OCI-LY3 (cell line): Measurements from ENCODE around the gene PHYKPL.

Experiments
- EZH2phosphoT487 ChIP-seq: fragments of 200-600 bp; shearing (Covaris generic); IDR thresholded peaks from 2 replicates; pipeline ENCODE4 v1.6.1; 2018; ENCODE audit warnings: antibody characterized with exemption, mixed run types, low read depth
- TF ChIP-seq, protein P1 (sequence below): fragments of 200-600, 300-600 bp; sonication (generic); IDR thresholded peaks from 2 replicates; pipeline ENCODE4 v1.5.1; 2014; ENCODE audit warnings: antibody characterized with exemption, low read length, low read depth

DNA sequence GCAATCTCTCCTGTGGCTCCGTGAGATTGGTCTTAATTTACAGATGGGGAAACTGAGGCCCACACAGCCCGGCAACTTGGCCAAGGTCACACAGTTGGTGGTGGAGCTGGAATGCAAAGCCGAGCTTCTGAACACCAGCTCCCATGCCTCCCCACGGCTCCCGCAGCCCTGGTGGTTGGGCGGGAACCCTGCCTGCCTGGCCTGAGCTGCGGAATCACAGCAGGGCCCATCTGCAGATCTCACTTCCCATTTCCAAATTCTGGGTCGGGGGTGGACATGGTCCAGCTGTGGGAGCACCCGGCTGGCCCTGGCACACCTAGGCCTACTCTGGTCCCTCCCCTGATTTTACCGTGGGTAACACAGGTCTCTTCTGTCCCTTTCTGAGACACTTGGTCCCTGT, 35.3 kb upstream of the PHYKPL start:
- TF ChIP-seq, protein P1, sequence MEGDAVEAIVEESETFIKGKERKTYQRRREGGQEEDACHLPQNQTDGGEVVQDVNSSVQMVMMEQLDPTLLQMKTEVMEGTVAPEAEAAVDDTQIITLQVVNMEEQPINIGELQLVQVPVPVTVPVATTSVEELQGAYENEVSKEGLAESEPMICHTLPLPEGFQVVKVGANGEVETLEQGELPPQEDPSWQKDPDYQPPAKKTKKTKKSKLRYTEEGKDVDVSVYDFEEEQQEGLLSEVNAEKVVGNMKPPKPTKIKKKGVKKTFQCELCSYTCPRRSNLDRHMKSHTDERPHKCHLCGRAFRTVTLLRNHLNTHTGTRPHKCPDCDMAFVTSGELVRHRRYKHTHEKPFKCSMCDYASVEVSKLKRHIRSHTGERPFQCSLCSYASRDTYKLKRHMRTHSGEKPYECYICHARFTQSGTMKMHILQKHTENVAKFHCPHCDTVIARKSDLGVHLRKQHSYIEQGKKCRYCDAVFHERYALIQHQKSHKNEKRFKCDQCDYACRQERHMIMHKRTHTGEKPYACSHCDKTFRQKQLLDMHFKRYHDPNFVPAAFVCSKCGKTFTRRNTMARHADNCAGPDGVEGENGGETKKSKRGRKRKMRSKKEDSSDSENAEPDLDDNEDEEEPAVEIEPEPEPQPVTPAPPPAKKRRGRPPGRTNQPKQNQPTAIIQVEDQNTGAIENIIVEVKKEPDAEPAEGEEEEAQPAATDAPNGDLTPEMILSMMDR = no peak
- TF ChIP-seq EZH2phosphoT487 = no peak
